CD4-positive, alpha-beta T cell treated with Interleukin-6 at 100 ng/mL for 8 hours (primary cell): ENCODE measurements around the gene PRKRA.
"Not testable (repeated sequence)": the region's sequence is repeated elsewhere in the genome, so short reads cannot be mapped to it uniquely, and the experiment has no call there.

Source experiments
- DNase-seq: peaks from one replicate; pipeline ENCODE4 v3.0.0-alpha.2; 2020; ENCODE audit warnings: mixed read lengths, low spot score

The PRKRA gene

GRCh38 chr2:178457390-178457886 lies 6.5 kb upstream of the PRKRA start:
- no peak for DNase-seq

GRCh38 chr2:178455947-178456346 lies 5.0 kb upstream of the PRKRA start:
- DNase-seq, result no peak

- no peak for DNase-seq
These were observed 1.9 kb upstream of the PRKRA start for GRCh38 chr2:178452870-178453269.

- no peak for DNase-seq
These were observed 1.4 kb upstream of the PRKRA start for GRCh38 chr2:178452334-178452733.

GRCh38 chr2:178450524-178450773 lies 526 bp downstream of the PRKRA start:
- no peak for DNase-seq

GRCh38 chr2:178449700-178450523 lies 1.1 kb downstream of the PRKRA start:
- DNase-seq, result no peak

GRCh38 chr2:178448968-178449661 lies 1.9 kb downstream of the PRKRA start:
- DNase-seq, result no peak

GRCh38 chr2:178441426-178441825 lies 9.5 kb downstream of the PRKRA start:
- DNase-seq, result no peak

- no peak for DNase-seq
These were observed 14.3 kb downstream of the PRKRA start for GRCh38 chr2:178436662-178437061.

GRCh38 chr2:178429336-178429735 lies 21.6 kb downstream of the PRKRA start:
- no peak for DNase-seq

- no peak for DNase-seq
These were observed 22.6 kb downstream of the PRKRA start for GRCh38 chr2:178428396-178428806.

- DNase-seq, result no peak
These were observed 23.5 kb downstream of the PRKRA start for GRCh38 chr2:178427458-178427857.

- DNase-seq, result no peak
These were observed 24.6 kb downstream of the PRKRA start for GRCh38 chr2:178426388-178426787.

- DNase-seq, result no peak
These were observed 25.6 kb downstream of the PRKRA start for GRCh38 chr2:178425255-178425827.

- DNase-seq, result not testable (repeated sequence)
These were observed 27.2 kb downstream of the PRKRA start for GRCh38 chr2:178423746-178424145.

GRCh38 chr2:178422097-178422496 lies 28.9 kb downstream of the PRKRA start:
- DNase-seq, result no peak

- DNase-seq, result no peak
These were observed 30.4 kb downstream of the PRKRA start for GRCh38 chr2:178420463-178420999.

GRCh38 chr2:178419123-178419522 lies 31.9 kb downstream of the PRKRA start:
- DNase-seq, result no peak

GRCh38 chr2:178418426-178418825 lies 32.5 kb downstream of the PRKRA start:
- no peak for DNase-seq

GRCh38 chr2:178417916-178418315 lies 33.1 kb downstream of the PRKRA start:
- no peak for DNase-seq

- no peak for DNase-seq
These were observed 35.0 kb downstream of the PRKRA start for GRCh38 chr2:178415979-178416378.

GRCh38 chr2:178414266-178415247 lies 36.4 kb downstream of the PRKRA start:
- peak; percentile 77 for DNase-seq
